CMK (cell line): Measurements from ENCODE around the gene TRIM44.
"Not testable (repeated sequence)": the region's sequence is repeated elsewhere in the genome, so short reads cannot be mapped to it uniquely, and the experiment has no call there.

Experiments used
- DNase-seq: peaks from one replicate; pipeline ENCODE4 v3.0.0-alpha.2; 2010; ENCODE audit warnings: low read depth

Gene TRIM44

GRCh38 chr11:35633827-35634423 lies 28.6 kb upstream of the TRIM44 start:
- no peak for DNase-seq

GRCh38 chr11:35635933-35636332 lies 26.6 kb upstream of the TRIM44 start:
- no peak for DNase-seq

GRCh38 chr11:35639591-35640179 lies 22.9 kb upstream of the TRIM44 start:
- DNase-seq: no peak

GRCh38 chr11:35641171-35641897 lies 21.2 kb upstream of the TRIM44 start:
- no peak for DNase-seq

GRCh38 chr11:35641964-35642363 lies 20.6 kb upstream of the TRIM44 start:
- no peak for DNase-seq

- no peak for DNase-seq
Measured at GRCh38 chr11:35647421-35648093, 15.0 kb upstream of the TRIM44 start.

GRCh38 chr11:35650006-35650405 lies 12.6 kb upstream of the TRIM44 start:
- no peak for DNase-seq

- no peak for DNase-seq
Measured at GRCh38 chr11:35650467-35650866, 12.1 kb upstream of the TRIM44 start.

GRCh38 chr11:35651263-35651662 lies 11.3 kb upstream of the TRIM44 start:
- DNase-seq: no peak

GRCh38 chr11:35652786-35653185 lies 9.8 kb upstream of the TRIM44 start:
- not testable (repeated sequence) for DNase-seq

GRCh38 chr11:35654711-35655110 lies 7.9 kb upstream of the TRIM44 start:
- DNase-seq: no peak

GRCh38 chr11:35655254-35655653 lies 7.3 kb upstream of the TRIM44 start:
- DNase-seq: no peak

- DNase-seq: no peak
Measured at GRCh38 chr11:35655856-35656255, 6.7 kb upstream of the TRIM44 start.

- DNase-seq: no peak
Measured at GRCh38 chr11:35658020-35658948, 4.3 kb upstream of the TRIM44 start.

GRCh38 chr11:35661534-35661933 lies 1.0 kb upstream of the TRIM44 start:
- DNase-seq: no peak

- DNase-seq: no peak
Measured at GRCh38 chr11:35662061-35662648, 420 bp upstream of the TRIM44 start.

GRCh38 chr11:35663408-35663702 lies 780 bp downstream of the TRIM44 start:
- DNase-seq: no peak

- DNase-seq: no peak
Measured at GRCh38 chr11:35664977-35665441, 2.4 kb downstream of the TRIM44 start.

- DNase-seq: no peak
Measured at GRCh38 chr11:35667257-35667656, 4.7 kb downstream of the TRIM44 start.

GRCh38 chr11:35668350-35668749 lies 5.8 kb downstream of the TRIM44 start:
- not testable (repeated sequence) for DNase-seq

- DNase-seq: no peak
Measured at GRCh38 chr11:35671396-35672127, 9.0 kb downstream of the TRIM44 start.
